Measurements from ENCODE around the gene PTX4.

PTX4 gene

GRCh38 chr16:1488619-1489018 lies at the start of gene PTX4:
Gene PTX4 (minus strand): TSS chr16:1488944. CDS start chr16:1488909, 35 bp downstream.
- no peak for DNase-seq (ENCODE audit: low read depth in 3 of 3)

- DNase-seq (ENCODE audit: low read depth in 3 of 3), result no peak
Observed at GRCh38 chr16:1537763-1538289, 49.1 kb upstream of the PTX4 start.

GRCh38 chr16:1537138-1537577 lies 48.4 kb upstream of the PTX4 start:
- DNase-seq (ENCODE audit: low read depth in 3 of 3), result no peak

- no peak for DNase-seq (ENCODE audit: low read depth in 3 of 3)
Observed at GRCh38 chr16:1536601-1537000, 47.9 kb upstream of the PTX4 start.

- no peak for DNase-seq (ENCODE audit: low read depth in 3 of 3)
Observed at GRCh38 chr16:1535391-1536291, 46.9 kb upstream of the PTX4 start.

- DNase-seq (ENCODE audit: low read depth in 3 of 3), result no peak
Observed at GRCh38 chr16:1534021-1535020, 45.6 kb upstream of the PTX4 start.

GRCh38 chr16:1533443-1533951 lies 44.8 kb upstream of the PTX4 start, which contains the start of gene TMEM204:
Gene TMEM204 (plus strand): TSS chr16:1533666. CDS start chr16:1534276, 610 bp downstream.
- no peak for DNase-seq (ENCODE audit: low read depth in 3 of 3)

- DNase-seq (ENCODE audit: low read depth in 3 of 3), result no peak
Observed at GRCh38 chr16:1532771-1533170, 44.0 kb upstream of the PTX4 start.

GRCh38 chr16:1532081-1532760 lies 43.5 kb upstream of the PTX4 start:
- DNase-seq (ENCODE audit: low read depth in 3 of 3), result no peak

- no peak for DNase-seq (ENCODE audit: low read depth in 3 of 3)
Observed at GRCh38 chr16:1531638-1531910, 42.8 kb upstream of the PTX4 start.

GRCh38 chr16:1530883-1531637 lies 42.3 kb upstream of the PTX4 start:
- no peak for DNase-seq (ENCODE audit: low read depth in 3 of 3)

- DNase-seq (ENCODE audit: low read depth in 3 of 3), result no peak
Observed at GRCh38 chr16:1530349-1530882, 41.7 kb upstream of the PTX4 start.

GRCh38 chr16:1528921-1529537 lies 40.3 kb upstream of the PTX4 start:
- no peak for DNase-seq (ENCODE audit: low read depth in 3 of 3)

GRCh38 chr16:1527836-1528811 lies 39.4 kb upstream of the PTX4 start:
- no peak for DNase-seq (ENCODE audit: low read depth in 3 of 3)

GRCh38 chr16:1526608-1527555 lies 38.1 kb upstream of the PTX4 start:
- DNase-seq (ENCODE audit: low read depth in 3 of 3), result no peak

- DNase-seq (ENCODE audit: low read depth in 3 of 3), result no peak
Observed at GRCh38 chr16:1525871-1526607, 37.3 kb upstream of the PTX4 start.

GRCh38 chr16:1524366-1524765 lies 35.6 kb upstream of the PTX4 start:
- no peak for DNase-seq (ENCODE audit: low read depth in 3 of 3)
